Mesenchymal stem cell (in vitro differentiated cells and primary cell): ENCODE results near the gene LGALSL.

ENCODE experiments used
- DNase-seq: peaks from one replicate; pipeline ENCODE4 v3.0.0-alpha.2; 2013
- H2AFZ ChIP-seq: one replicate; pipeline ENCODE4 v1.6.1; 2013; ENCODE audit warnings: low read depth, mild to moderate bottlenecking, control low read depth, inconsistent platforms, low read length, moderate library complexity
- H2AK5ac ChIP-seq: 2 replicates; pipeline ENCODE4 v1.6.1; 2013; ENCODE audit warnings: low read length, moderate library complexity, mild to moderate bottlenecking, inconsistent platforms; ENCODE audit not compliant: severe bottlenecking
- H2BK120ac ChIP-seq: one replicate; pipeline ENCODE4 v1.6.1; 2013; ENCODE audit warnings: low read depth, mild to moderate bottlenecking, inconsistent platforms, low read length, moderate library complexity
- H2BK12ac ChIP-seq, 2 experiments: one replicate each; pipeline ENCODE4 v1.6.1; 2013; ENCODE audit warnings: inconsistent platforms in 2 of 2, low read length in 2 of 2, mild to moderate bottlenecking in 2 of 2, moderate library complexity in 2 of 2, control low read depth in 1 of 2
- H2BK15ac ChIP-seq: one replicate; pipeline ENCODE4 v1.6.1; 2013; ENCODE audit warnings: mild to moderate bottlenecking, low read depth, inconsistent platforms; ENCODE audit not compliant: poor library complexity, severe bottlenecking
- H2BK5ac ChIP-seq: 2 replicates; pipeline ENCODE4 v1.6.1; 2013; ENCODE audit warnings: low read depth, mild to moderate bottlenecking, low read length, control low read depth, inconsistent platforms; ENCODE audit not compliant: poor library complexity, severe bottlenecking
- H3K14ac ChIP-seq, 2 experiments: one replicate each; pipeline ENCODE4 v1.6.1; 2013; ENCODE audit warnings: inconsistent platforms in 2 of 2, low read length in 2 of 2, control low read depth in 1 of 2, mild to moderate bottlenecking in 1 of 2, moderate library complexity in 1 of 2
- H3K18ac ChIP-seq, 2 experiments: one replicate each; pipeline ENCODE4 v1.6.1; 2013; ENCODE audit warnings: inconsistent platforms in 2 of 2, low read length in 2 of 2, control low read depth in 1 of 2, low read depth in 1 of 2, mild to moderate bottlenecking in 1 of 2
- H3K23ac ChIP-seq, 2 experiments: one replicate each; pipeline ENCODE4 v1.6.1; 2013; ENCODE audit warnings: inconsistent platforms in 2 of 2, low read length in 2 of 2, mild to moderate bottlenecking in 2 of 2, moderate library complexity in 2 of 2, control low read depth in 1 of 2
- H3K27ac ChIP-seq: 2 replicates; pipeline ENCODE4 v1.5.1; 2013; ENCODE audit warnings: mild to moderate bottlenecking, moderate library complexity, low read length, control low read depth, inconsistent platforms; ENCODE audit not compliant: poor library complexity, severe bottlenecking
- H3K27me3 ChIP-seq, 2 experiments: 2 replicates each; pipeline versions ENCODE4 v1.6.1 to v1.7.0; 2013; ENCODE audit warnings: low read length in 2 of 2, mild to moderate bottlenecking in 2 of 2, moderate library complexity in 2 of 2, control low read depth in 1 of 2, inconsistent platforms in 1 of 2; ENCODE audit not compliant: control insufficient read depth in 1 of 2, insufficient read depth in 1 of 2
- H3K36me3 ChIP-seq, 2 experiments: 2 replicates each; pipeline versions ENCODE4 v1.6.1 to v1.7.0; 2013; ENCODE audit warnings: low read length in 2 of 2, control low read depth in 1 of 2, inconsistent platforms in 1 of 2, low read depth in 1 of 2, mild to moderate bottlenecking in 1 of 2; ENCODE audit not compliant: insufficient read depth in 2 of 2, control insufficient read depth in 1 of 2
- H3K4ac ChIP-seq, 2 experiments: one replicate each; pipeline ENCODE4 v1.6.1; 2013; ENCODE audit warnings: inconsistent platforms in 2 of 2, low read length in 2 of 2, mild to moderate bottlenecking in 2 of 2, moderate library complexity in 2 of 2, control low read depth in 1 of 2, low read depth in 1 of 2
- H3K4me1 ChIP-seq: 2 replicates; pipeline ENCODE4 v1.6.1; 2013; ENCODE audit warnings: low read depth, low read length, control low read depth; ENCODE audit not compliant: control insufficient read depth, insufficient read depth
- H3K4me2 ChIP-seq: 2 replicates; pipeline ENCODE4 v1.6.1; 2013; ENCODE audit warnings: low read length, mild to moderate bottlenecking, inconsistent platforms; ENCODE audit not compliant: poor library complexity, severe bottlenecking
- H3K4me3 ChIP-seq, 2 experiments: 2 replicates each; pipeline versions ENCODE4 v1.5.1 to v1.7.0; 2013; ENCODE audit warnings: low read length in 2 of 2, mild to moderate bottlenecking in 2 of 2, control low read depth in 1 of 2, low read depth in 1 of 2; ENCODE audit not compliant: insufficient read depth in 1 of 2
- H3K79me1 ChIP-seq: replicated peaks from 2 replicates; pipeline ENCODE4 v1.6.1; 2013; ENCODE audit warnings: mild to moderate bottlenecking, control low read depth, low read length, inconsistent platforms; ENCODE audit not compliant: poor library complexity, severe bottlenecking
- H3K9ac ChIP-seq: 2 replicates; pipeline ENCODE4 v1.7.0; 2013; ENCODE audit warnings: mild to moderate bottlenecking, low read length, moderate library complexity
- H3K9me3 ChIP-seq: 2 replicates; pipeline ENCODE4 v1.7.0; 2013; ENCODE audit warnings: mild to moderate bottlenecking, low read length; ENCODE audit not compliant: control insufficient read depth
- H4K8ac ChIP-seq: one replicate; pipeline ENCODE4 v1.6.1; 2013; ENCODE audit warnings: inconsistent platforms, mild to moderate bottlenecking, low read length, moderate library complexity
- H4K91ac ChIP-seq: one replicate; pipeline ENCODE4 v1.6.1; 2013; ENCODE audit warnings: mild to moderate bottlenecking, low read length, inconsistent platforms
- WGBS: methylation state at CpG from one replicate; pipeline ENCODE4 v1.1.7; 2013; ENCODE audit warnings: mixed read lengths; 5-methylcytosine and 5-hydroxymethylcytosine counted together

The LGALSL gene

GRCh38 chr2:64485331-64485730 is 31.4 kb downstream of the LGALSL start:
- no peaks in the 10 kb centered on the region for H3K4me1 ChIP-seq
- no peak overlapping the region for H3K18ac ChIP-seq
- no peak overlapping the region for H2BK15ac ChIP-seq
- H2BK12ac ChIP-seq, result no peak overlapping the region
- H4K8ac ChIP-seq, result no peak overlapping the region
- no peak overlapping the region for H3K27ac ChIP-seq
- no peaks in the 10 kb centered on the region for H3K36me3 ChIP-seq
- H3K4ac ChIP-seq, result no peak overlapping the region
- H3K27me3 ChIP-seq, result peaks cover 11 to 22% of the 10 kb centered on the region in 2 experiments
- H2BK5ac ChIP-seq, result no peak overlapping the region
- no peak overlapping the region for H3K4me3 ChIP-seq
- no peak overlapping the region for H3K14ac ChIP-seq
- H4K91ac ChIP-seq, result no peak overlapping the region
- no peak overlapping the region for H2BK120ac ChIP-seq
- WGBS, result 84% methylated on average over 4 of the region's 4 CpGs
- no peak overlapping the region for H3K23ac ChIP-seq
- no peak overlapping the region for H2AFZ ChIP-seq
- no peak overlapping the region for H3K4me2 ChIP-seq
- no peaks in the 10 kb centered on the region for H3K9me3 ChIP-seq
- no peak overlapping the region for H2AK5ac ChIP-seq
- peak overlapping the region; percentile 52 for H3K9ac ChIP-seq
- DNase-seq, result no peak
- no peaks in the 10 kb centered on the region for H3K79me1 ChIP-seq

GRCh38 chr2:64485961-64486360 is 32.0 kb downstream of the LGALSL start:
- no peak overlapping the region for H3K4me2 ChIP-seq
- no peak overlapping the region for H3K27ac ChIP-seq
- peak; percentile 17 for DNase-seq
- H3K79me1 ChIP-seq, result no peaks in the 10 kb centered on the region
- H3K9ac ChIP-seq, result peak overlapping the region; percentile 52
- no peak overlapping the region for H2AFZ ChIP-seq
- no peak overlapping the region for H4K8ac ChIP-seq
- H3K18ac ChIP-seq, result no peak overlapping the region
- H2BK12ac ChIP-seq, result no peak overlapping the region
- H3K36me3 ChIP-seq, result no peaks in the 10 kb centered on the region
- WGBS, result 79% methylated on average over 8 of the region's 8 CpGs
- no peak overlapping the region for H2BK120ac ChIP-seq
- no peak overlapping the region for H2BK5ac ChIP-seq
- peaks cover 7 to 22% of the 10 kb centered on the region in 2 experiments for H3K27me3 ChIP-seq
- H3K4ac ChIP-seq, result no peak overlapping the region
- H4K91ac ChIP-seq, result no peak overlapping the region
- H2AK5ac ChIP-seq, result no peak overlapping the region
- H2BK15ac ChIP-seq, result no peak overlapping the region
- no peaks in the 10 kb centered on the region for H3K9me3 ChIP-seq
- H3K23ac ChIP-seq, result no peak overlapping the region
- no peak overlapping the region for H3K14ac ChIP-seq
- no peak overlapping the region for H3K4me3 ChIP-seq
- no peaks in the 10 kb centered on the region for H3K4me1 ChIP-seq

- Histone ChIP-seq H3K9me3 (no peaks in the 10 kb centered on the region), H3K14ac (peak overlapping the region in 1 of 2 experiments; percentile 23), H3K23ac (no peak overlapping the region), H3K27ac (no peak overlapping the region), H3K18ac (no peak overlapping the region), H2BK120ac (no peak overlapping the region), H2AFZ (no peak overlapping the region), H3K4me2 (no peak overlapping the region), H3K9ac (no peak overlapping the region), H3K4me3 (no peak overlapping the region), H2BK15ac (no peak overlapping the region), H3K36me3 (no peaks in the 10 kb centered on the region), H3K27me3 (peaks cover 7 to 22% of the 10 kb centered on the region in 2 experiments), H3K4ac (no peak overlapping the region), H4K91ac (no peak overlapping the region), H2AK5ac (no peak overlapping the region), H3K79me1 (no peaks in the 10 kb centered on the region), H2BK5ac (no peak overlapping the region), H2BK12ac (no peak overlapping the region), H3K4me1 (no peaks in the 10 kb centered on the region), H4K8ac (no peak overlapping the region)
- WGBS, result 71% methylated on average over 8 of the region's 10 CpGs
- peak; percentile 8 for DNase-seq
Observed at GRCh38 chr2:64487256-64488049, 33.5 kb downstream of the LGALSL start.

GRCh38 chr2:64488050-64488974 is 34.4 kb downstream of the LGALSL start:
- Histone ChIP-seq H4K8ac (no peak overlapping the region), H3K9ac (peak overlapping the region; percentile 30), H3K4me3 (no peak overlapping the region), H2AK5ac (no peak overlapping the region), H3K4ac (no peak overlapping the region), H4K91ac (no peak overlapping the region), H3K23ac (no peak overlapping the region), H3K4me2 (no peak overlapping the region), H2AFZ (no peak overlapping the region), H3K36me3 (no peaks in the 10 kb centered on the region), H3K4me1 (no peaks in the 10 kb centered on the region), H3K14ac (no peak overlapping the region), H3K27me3 (peaks cover 7 to 22% of the 10 kb centered on the region in 2 experiments), H3K18ac (no peak overlapping the region), H2BK5ac (no peak overlapping the region), H2BK120ac (no peak overlapping the region), H2BK12ac (no peak overlapping the region), H2BK15ac (no peak overlapping the region), H3K27ac (no peak overlapping the region), H3K79me1 (no peaks in the 10 kb centered on the region), H3K9me3 (no peaks in the 10 kb centered on the region)
- WGBS, result 58% methylated on average over 20 of the region's 20 CpGs
- DNase-seq, result peak; percentile 59
